Measurements from ENCODE around the gene KIAA1328. TPM values are rescaled to one million over a fixed set of nuclear protein-coding genes. Genes with fewer than 3 reads are reported as not detected.
A peak's percentile ranks its signal among the peaks of the same experiment; 100 is the strongest.

The KIAA1328 gene
- total RNA-seq, 1 donor from 2014 or later = 9.5 TPM

GRCh38 chr18:36929601-36930000 is 100.7 kb downstream of the KIAA1328 start:
- no peaks in the 10 kb centered on the region for H3K27me3 Mint-ChIP-seq (ENCODE audit: unreplicated experiment)
- no peak overlapping the region for H3K27ac Mint-ChIP-seq (ENCODE audit: unreplicated experiment)
- no peaks in the 10 kb centered on the region for H3K4me1 Mint-ChIP-seq (ENCODE audit: low read depth, unreplicated experiment)
- H3K4me3 Mint-ChIP-seq (ENCODE audit: unreplicated experiment) = no peak overlapping the region
- H3K9me3 Mint-ChIP-seq (ENCODE audit: unreplicated experiment) = peaks cover 1% of the 10 kb centered on the region
- no peaks in the 10 kb centered on the region for H3K36me3 Mint-ChIP-seq (ENCODE audit: unreplicated experiment)
- no peak for TF ChIP-seq CTCF (IDR thresholded peaks at IDR 0.05; ENCODE audit: partially characterized antibody, unreplicated experiment)
- DNase-seq = no peak

- no peak for DNase-seq
- H3K4me3 Mint-ChIP-seq (ENCODE audit: unreplicated experiment) = no peak overlapping the region
- no peaks in the 10 kb centered on the region for H3K36me3 Mint-ChIP-seq (ENCODE audit: unreplicated experiment)
- no peaks in the 10 kb centered on the region for H3K27me3 Mint-ChIP-seq (ENCODE audit: unreplicated experiment)
- TF ChIP-seq CTCF (IDR thresholded peaks at IDR 0.05; ENCODE audit: partially characterized antibody, unreplicated experiment) = no peak
- H3K27ac Mint-ChIP-seq (ENCODE audit: unreplicated experiment) = no peak overlapping the region
- H3K4me1 Mint-ChIP-seq (ENCODE audit: low read depth, unreplicated experiment) = no peaks in the 10 kb centered on the region
- H3K9me3 Mint-ChIP-seq (ENCODE audit: unreplicated experiment) = peaks cover 1% of the 10 kb centered on the region
These were observed 102.2 kb downstream of the KIAA1328 start for GRCh38 chr18:36931106-36931505.

GRCh38 chr18:36933552-36933951 is 104.6 kb downstream of the KIAA1328 start:
- Mint-ChIP-seq H3K4me1 (ENCODE audit: low read depth, unreplicated experiment) (no peaks in the 10 kb centered on the region), H3K27me3 (ENCODE audit: unreplicated experiment) (no peaks in the 10 kb centered on the region), H3K27ac (ENCODE audit: unreplicated experiment) (no peak overlapping the region), H3K36me3 (ENCODE audit: unreplicated experiment) (peaks cover 6% of the 10 kb centered on the region), H3K9me3 (ENCODE audit: unreplicated experiment) (peaks cover 4% of the 10 kb centered on the region), H3K4me3 (ENCODE audit: unreplicated experiment) (no peak overlapping the region)
- TF ChIP-seq CTCF (IDR thresholded peaks at IDR 0.05; ENCODE audit: partially characterized antibody, unreplicated experiment) = no peak
- DNase-seq = no peak

GRCh38 chr18:36934884-36935283 is 106.0 kb downstream of the KIAA1328 start:
- H3K27ac Mint-ChIP-seq (ENCODE audit: unreplicated experiment) = no peak overlapping the region
- no peaks in the 10 kb centered on the region for H3K4me1 Mint-ChIP-seq (ENCODE audit: low read depth, unreplicated experiment)
- TF ChIP-seq CTCF (IDR thresholded peaks at IDR 0.05; ENCODE audit: partially characterized antibody, unreplicated experiment) = no peak
- H3K27me3 Mint-ChIP-seq (ENCODE audit: unreplicated experiment) = no peaks in the 10 kb centered on the region
- H3K4me3 Mint-ChIP-seq (ENCODE audit: unreplicated experiment) = no peak overlapping the region
- H3K36me3 Mint-ChIP-seq (ENCODE audit: unreplicated experiment) = peaks cover 10% of the 10 kb centered on the region
- DNase-seq = no peak
- peaks cover 4% of the 10 kb centered on the region for H3K9me3 Mint-ChIP-seq (ENCODE audit: unreplicated experiment)

GRCh38 chr18:36942264-36942663 is 113.3 kb downstream of the KIAA1328 start:
- H3K4me3 Mint-ChIP-seq (ENCODE audit: unreplicated experiment) = no peak overlapping the region
- no peaks in the 10 kb centered on the region for H3K27me3 Mint-ChIP-seq (ENCODE audit: unreplicated experiment)
- DNase-seq = no peak
- peaks cover 10% of the 10 kb centered on the region for H3K36me3 Mint-ChIP-seq (ENCODE audit: unreplicated experiment)
- TF ChIP-seq CTCF (IDR thresholded peaks at IDR 0.05; ENCODE audit: partially characterized antibody, unreplicated experiment) = peak; percentile 90
- H3K4me1 Mint-ChIP-seq (ENCODE audit: low read depth, unreplicated experiment) = no peaks in the 10 kb centered on the region
- H3K9me3 Mint-ChIP-seq (ENCODE audit: unreplicated experiment) = peaks cover 1% of the 10 kb centered on the region
- H3K27ac Mint-ChIP-seq (ENCODE audit: unreplicated experiment) = no peak overlapping the region
